Breast epithelium (tissue), 3 donors: Measurements from ENCODE around the gene BTBD7.

Source experiments
- POLR2A ChIP-seq: fragments of 450-650 bp; IDR thresholded peaks from one replicate; pipeline ENCODE4 v1.6.1; 2016; ENCODE audit warnings: antibody characterized with exemption, mild to moderate bottlenecking, moderate library complexity
- POLR2AphosphoS5 ChIP-seq, 3 donors: sonication (generic); formaldehyde crosslinking; IDR thresholded peaks; one replicate each; pipeline ENCODE4 v1.6.1; 2017; ENCODE audit warnings: antibody characterized with exemption in 3 of 3
- TF ChIP-seq, protein P1 (sequence below), 3 donors: fragments of 450-650 bp; IDR thresholded peaks; one replicate each; pipeline ENCODE4 v1.5.1; 2016 to 2017; ENCODE audit warnings: antibody characterized with exemption in 3 of 3, mild to moderate bottlenecking in 3 of 3, moderate library complexity in 3 of 3

DNA sequence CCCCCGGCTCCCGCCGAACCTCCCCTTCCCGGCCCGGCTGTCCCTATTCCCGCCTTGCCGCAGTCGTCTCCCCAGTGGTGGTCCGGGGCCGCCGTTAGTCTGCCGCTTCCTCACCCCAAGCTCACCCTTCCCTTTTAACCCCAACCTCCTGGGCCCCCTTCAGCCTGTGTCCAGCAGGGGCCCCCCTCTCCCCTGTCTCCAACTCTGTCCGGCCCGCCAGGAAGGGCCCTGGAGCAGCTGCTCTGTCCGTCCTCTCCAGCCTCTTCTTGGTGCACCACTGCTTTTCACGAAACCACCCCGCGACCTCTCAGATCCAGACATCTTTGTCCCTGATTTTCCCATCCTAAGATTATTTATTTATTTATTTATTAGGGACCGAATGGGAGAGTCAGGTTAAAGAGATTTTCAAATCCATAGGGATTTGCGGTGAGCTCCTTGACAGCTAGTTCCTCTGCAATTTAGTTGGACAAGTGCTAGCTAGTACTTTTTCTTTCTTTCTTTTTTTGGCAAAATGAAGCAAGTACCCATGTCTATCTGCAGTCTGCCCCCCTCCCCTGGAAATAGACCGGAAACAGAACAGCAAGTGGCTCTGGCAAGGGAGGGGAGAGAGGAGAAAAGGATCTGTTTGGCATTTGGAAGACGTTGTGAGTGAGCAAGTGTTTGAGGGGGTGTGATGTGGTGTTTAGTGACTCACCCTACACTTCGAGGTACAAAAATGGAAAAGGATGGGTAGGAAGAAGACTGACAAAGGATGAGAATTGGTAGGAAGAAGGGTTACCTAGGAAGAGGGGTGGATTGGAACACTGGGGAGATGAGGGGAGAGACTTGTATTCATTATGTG is 125.1 kb downstream of the BTBD7 start:
- TF ChIP-seq, protein P1, sequence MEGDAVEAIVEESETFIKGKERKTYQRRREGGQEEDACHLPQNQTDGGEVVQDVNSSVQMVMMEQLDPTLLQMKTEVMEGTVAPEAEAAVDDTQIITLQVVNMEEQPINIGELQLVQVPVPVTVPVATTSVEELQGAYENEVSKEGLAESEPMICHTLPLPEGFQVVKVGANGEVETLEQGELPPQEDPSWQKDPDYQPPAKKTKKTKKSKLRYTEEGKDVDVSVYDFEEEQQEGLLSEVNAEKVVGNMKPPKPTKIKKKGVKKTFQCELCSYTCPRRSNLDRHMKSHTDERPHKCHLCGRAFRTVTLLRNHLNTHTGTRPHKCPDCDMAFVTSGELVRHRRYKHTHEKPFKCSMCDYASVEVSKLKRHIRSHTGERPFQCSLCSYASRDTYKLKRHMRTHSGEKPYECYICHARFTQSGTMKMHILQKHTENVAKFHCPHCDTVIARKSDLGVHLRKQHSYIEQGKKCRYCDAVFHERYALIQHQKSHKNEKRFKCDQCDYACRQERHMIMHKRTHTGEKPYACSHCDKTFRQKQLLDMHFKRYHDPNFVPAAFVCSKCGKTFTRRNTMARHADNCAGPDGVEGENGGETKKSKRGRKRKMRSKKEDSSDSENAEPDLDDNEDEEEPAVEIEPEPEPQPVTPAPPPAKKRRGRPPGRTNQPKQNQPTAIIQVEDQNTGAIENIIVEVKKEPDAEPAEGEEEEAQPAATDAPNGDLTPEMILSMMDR (IDR thresholded peaks at IDR 0.05), result no peak
- TF ChIP-seq POLR2A (no peak), POLR2AphosphoS5 (IDR thresholded peaks at IDR 0.05) (no peak)
